B cell (primary cell): ENCODE results near the gene WDR27.

Experiments used
- CTCF ChIP-seq: fragments of 200-600 bp; IDR thresholded peaks from one replicate; pipeline ENCODE4 v1.8.0; 2022; ENCODE audit warnings: antibody characterized with exemption, mild to moderate bottlenecking
- EZH2 ChIP-seq: IDR thresholded peaks from 2 replicates; pipeline ENCODE4 v1.6.1; 2012; ENCODE audit warnings: borderline replicate concordance, low read depth, mild to moderate bottlenecking, moderate library complexity, low read length; ENCODE audit not compliant: insufficient read depth, poor library complexity, severe bottlenecking

- no peak for TF ChIP-seq CTCF
- TF ChIP-seq EZH2: no peak
Measured at GRCh38 chr6:169539176-169539897, 162.5 kb downstream of the WDR27 start.
